H1 (cell line): Measurements from ENCODE around the gene TMEM115. TPM values are rescaled to one million over a fixed set of nuclear protein-coding genes. Genes with fewer than 3 reads are reported as not detected.

ENCODE experiments used
- ASH2L ChIP-seq: fragments of 200-600, 300-600 bp; sonication (generic); IDR thresholded peaks from one replicate; pipeline ENCODE4 v1.7.1; 2017; ENCODE audit warnings: low read length
- ATF3 ChIP-seq: IDR thresholded peaks from 2 replicates; pipeline ENCODE4 v1.6.1; 2011; ENCODE audit warnings: low read depth, mild to moderate bottlenecking, low read length; ENCODE audit not compliant: insufficient read depth
- CHD1 ChIP-seq: IDR thresholded peaks from 2 replicates; pipeline ENCODE4 v1.6.1; 2012; ENCODE audit warnings: low read depth, low read length, improper control_type of control experiment
- CHD2 ChIP-seq: IDR thresholded peaks from 2 replicates; pipeline ENCODE4 v1.6.1; 2012; ENCODE audit warnings: low read length, improper control_type of control experiment
- EP300 ChIP-seq, 2 experiments: IDR thresholded peaks; 1 replicate in 1 of 2; 2 replicates in 1 of 2; pipeline ENCODE4 v1.6.1; 2011 to 2012; ENCODE audit warnings: low read depth in 2 of 2, low read length in 2 of 2, mild to moderate bottlenecking in 2 of 2, borderline replicate concordance in 1 of 2, inconsistent platforms in 1 of 2, moderate library complexity in 1 of 2
- FOSL1 ChIP-seq: IDR thresholded peaks from 2 replicates; pipeline ENCODE4 v1.6.1; 2011; ENCODE audit warnings: mild to moderate bottlenecking, low read depth, low read length, moderate library complexity; ENCODE audit not compliant: insufficient read depth
- GABPA ChIP-seq: IDR thresholded peaks from 2 replicates; pipeline ENCODE4 v1.6.1; 2011; ENCODE audit warnings: mild to moderate bottlenecking, low read length, moderate library complexity, borderline replicate concordance; ENCODE audit not compliant: insufficient read depth
- JUN ChIP-seq: IDR thresholded peaks from 2 replicates; pipeline ENCODE4 v1.6.1; 2011; ENCODE audit warnings: low read depth, mild to moderate bottlenecking, improper control_type of control experiment, low read length
- JUND ChIP-seq: IDR thresholded peaks from 2 replicates; pipeline ENCODE4 v1.6.1; 2011; ENCODE audit warnings: mild to moderate bottlenecking, improper control_type of control experiment, low read length
- NANOG ChIP-seq: IDR thresholded peaks from 2 replicates; pipeline ENCODE4 v1.6.1; 2011; ENCODE audit warnings: low read length, low read depth, mild to moderate bottlenecking, inconsistent platforms; ENCODE audit not compliant: insufficient read depth, poor library complexity, severe bottlenecking
- PHF8 ChIP-seq: fragments of 200-600 bp; sonication (generic); conservative IDR thresholded peaks from 2 replicates; pipeline ENCODE4 v1.7.1; 2012; ENCODE audit warnings: low read depth, mild to moderate bottlenecking, inconsistent platforms, low read length, moderate library complexity
- POU5F1 ChIP-seq: IDR thresholded peaks from 2 replicates; pipeline ENCODE4 v1.6.1; 2011; ENCODE audit warnings: low read depth, mild to moderate bottlenecking, low read length, moderate library complexity
- RNF2 ChIP-seq: fragments of 200-900, 300-1000 bp; sonication (generic); IDR thresholded peaks from 2 replicates; pipeline ENCODE4 v1.7.1; 2016; ENCODE audit warnings: borderline replicate concordance, low read depth, mild to moderate bottlenecking, antibody characterized with exemption, low read length; ENCODE audit not compliant: poor library complexity, severe bottlenecking; ENCODE audit errors: missing control alignments
- RXRA ChIP-seq: IDR thresholded peaks from 2 replicates; pipeline ENCODE4 v1.6.1; 2011; ENCODE audit warnings: low read depth, mild to moderate bottlenecking, low read length, moderate library complexity; ENCODE audit not compliant: insufficient read depth
- SAP30 ChIP-seq: fragments of 300-600 bp; sonication (generic); IDR thresholded peaks from 2 replicates; pipeline ENCODE4 v1.7.1; 2012; ENCODE audit warnings: low read length, moderate library complexity, mild to moderate bottlenecking, inconsistent platforms; ENCODE audit not compliant: insufficient read depth, insufficient replicate concordance
- SIN3A ChIP-seq, 2 experiments: IDR thresholded peaks in 1 of 2; conservative IDR thresholded peaks in 1 of 2; 2 replicates each; pipeline ENCODE4 v1.6.1; 2011 to 2012; ENCODE audit warnings: low read length in 2 of 2, improper control_type of control experiment in 1 of 2, low read depth in 1 of 2, mild to moderate bottlenecking in 1 of 2
- SP4 ChIP-seq: IDR thresholded peaks from 2 replicates; pipeline ENCODE4 v1.6.1; 2012; ENCODE audit warnings: low read length, inconsistent platforms
- TAF1 ChIP-seq: IDR thresholded peaks from 2 replicates; pipeline ENCODE4 v1.6.1; 2011; ENCODE audit warnings: mild to moderate bottlenecking, low read depth, low read length
- TBP ChIP-seq: IDR thresholded peaks from 2 replicates; pipeline ENCODE4 v1.6.1; 2011; ENCODE audit warnings: low read depth, low read length, improper control_type of control experiment
- TCF12 ChIP-seq: IDR thresholded peaks from 2 replicates; pipeline ENCODE4 v1.6.1; 2011; ENCODE audit warnings: low read depth, mild to moderate bottlenecking, low read length
- YY1 ChIP-seq: IDR thresholded peaks from 2 replicates; pipeline ENCODE4 v1.6.1; 2011; ENCODE audit warnings: low read depth, mild to moderate bottlenecking, low read length
- polyA plus RNA-seq, 7 experiments: library from polyadenylated mRNA; depleted of rRNA in 3 of 7; stranded (reverse) in 5 of 7; unstranded in 2 of 7; fragments of >200 nt in 5 of 7; fragments of 200-250 nt in 2 of 7; gene quantifications; 1 replicate in 5 of 7; 2 replicates in 1 of 7; 4 replicates in 1 of 7; pipeline versions ENCODE4 v1.2.1 to v1.2.3, GENCODE V29; 2011 to 2013; ENCODE audit warnings: missing spikeins in 2 of 7, mixed read lengths in 2 of 7
- total RNA-seq: library from RNA; stranded (reverse); fragmentation: NEBNext Ultra II Directional; extraction: Animal tissue kit (Norgen Biotek cat#: 25700); gene quantifications from 2 replicates; pipeline ENCODE4 v1.2.1, GENCODE V29; 2021

TMEM115 gene
- total and polyA plus RNA-seq, 2 of the 8 experiments (the other 6 are each of a cell fraction or from before 2014, with no cell fraction given) = 25.4 to 32.4 TPM

GRCh38 chr3:50358911-50359759, at the start of gene TMEM115 (continued):
- TF ChIP-seq SIN3A (conservative IDR thresholded peaks at IDR 0.05 in 1 of 2, IDR thresholded peaks at IDR 0.05 in 1 of 2; ENCODE audit: low read depth in 1 of 2, low read length in 2 of 2) = peak in 1 of 2 experiments; percentile 97; a peak in 2 of 4 replicates
- TF ChIP-seq ASH2L = peak; percentile 63
- peak; percentile 44 for TF ChIP-seq SAP30
- 0 out of 2 replicates have a peak, but pooled peaks have one; percentile 69 for TF ChIP-seq TCF12
- TF ChIP-seq TBP = peak; percentile 27; the same call in 1 of the 2 replicates
- no peak for TF ChIP-seq RXRA
- TF ChIP-seq RNF2 = no peak
- peak; percentile 40; the same call in 1 of the 2 replicates for TF ChIP-seq YY1
- peak; percentile 80; the same call in 1 of the 2 replicates for TF ChIP-seq SP4
- TF ChIP-seq TAF1 = peak; percentile 72
- TF ChIP-seq JUND = no peak
- peak; percentile 60; the same call in 1 of the 2 replicates for TF ChIP-seq PHF8
- TF ChIP-seq POU5F1 = no peak
- TF ChIP-seq CHD2 = peak; percentile 68
- TF ChIP-seq GABPA = peak; percentile 70; the same call in 1 of the 2 replicates
- no peak for TF ChIP-seq FOSL1
- TF ChIP-seq JUN = no peak
- peak; percentile 58; the same call in 1 of the 2 replicates for TF ChIP-seq ATF3
- TF ChIP-seq NANOG = no peak
- no peak for TF ChIP-seq CHD1
- TF ChIP-seq EP300 (IDR thresholded peaks at IDR 0.05; ENCODE audit: borderline replicate concordance in 1 of 2, low read depth in 2 of 2, low read length in 2 of 2) = no peak
- TF ChIP-seq, all 59 proteins: peak for 19
